Smooth muscle cell (in vitro differentiated cells): ENCODE results near the gene GPR65. TPM values are rescaled to one million over a fixed set of nuclear protein-coding genes. Genes with fewer than 3 reads are reported as not detected.

ENCODE experiments used
- DNase-seq: peaks from one replicate; lab custom pipeline; 2025; ENCODE audit not compliant: unreplicated experiment; lab: John Stamatoyannopoulos, UW
- H2AFZ ChIP-seq: fragments of 200-600 bp; sonication (generic); 2 replicates; pipeline ENCODE4 v1.6.0; 2016; ENCODE audit warnings: antibody characterized with exemption, low read depth, mild to moderate bottlenecking
- H3F3A ChIP-seq: fragments of 200-600 bp; sonication (generic); 2 replicates; pipeline ENCODE4 v1.6.0; 2017; ENCODE audit warnings: antibody characterized with exemption, low read depth
- H3K27ac ChIP-seq: fragments of 200-600 bp; sonication (generic); 2 replicates; pipeline ENCODE4 v1.5.1; 2016; ENCODE audit warnings: low read depth, mild to moderate bottlenecking
- H3K27me3 ChIP-seq: fragments of 200-600 bp; sonication (generic); 2 replicates; pipeline ENCODE4 v1.6.1; 2016; ENCODE audit warnings: low read depth, mild to moderate bottlenecking
- H3K36me3 ChIP-seq: fragments of 200-600 bp; sonication (generic); 2 replicates; pipeline ENCODE4 v1.5.1; 2016; ENCODE audit warnings: low read depth
- H3K4me1 ChIP-seq: fragments of 200-600 bp; sonication (generic); 2 replicates; pipeline ENCODE4 v1.5.1; 2016; ENCODE audit warnings: low read depth
- H3K4me2 ChIP-seq: fragments of 200-600 bp; sonication (generic); 2 replicates; pipeline ENCODE4 v1.6.0; 2016; ENCODE audit warnings: mild to moderate bottlenecking
- H3K4me3 ChIP-seq: fragments of 200-600 bp; sonication (generic); 2 replicates; pipeline ENCODE4 v1.5.1; 2016; ENCODE audit warnings: mild to moderate bottlenecking
- H3K79me2 ChIP-seq: fragments of 200-600 bp; sonication (generic); 2 replicates; pipeline ENCODE4 v1.6.0; 2016; ENCODE audit warnings: low read depth, mild to moderate bottlenecking
- H3K9ac ChIP-seq: fragments of 200-600 bp; sonication (generic); 2 replicates; pipeline ENCODE4 v1.6.0; 2016; ENCODE audit warnings: low read depth
- H3K9me3 ChIP-seq: fragments of 200-600 bp; sonication (generic); replicated peaks from 2 replicates; pipeline ENCODE4 v1.5.1; 2016; ENCODE audit warnings: low read depth
- H4K20me1 ChIP-seq: fragments of 200-600 bp; sonication (generic); 2 replicates; pipeline ENCODE4 v1.6.0; 2016; ENCODE audit warnings: low read depth
- CTCF ChIP-seq: fragments of 200-600 bp; sonication (generic); IDR thresholded peaks from 2 replicates; pipeline ENCODE4 v1.5.1; 2017; ENCODE audit warnings: borderline replicate concordance, mild to moderate bottlenecking, antibody characterized with exemption; ENCODE audit not compliant: insufficient read depth, poor library complexity, severe bottlenecking
- WGBS: methylation state at CpG from one replicate; pipeline ENCODE4 v1.1.7; 2016; ENCODE audit warnings: low lambda C conversion rate; 5-methylcytosine and 5-hydroxymethylcytosine counted together
- polyA plus RNA-seq: library from polyadenylated mRNA; unstranded; fragments of >200 nt; fragmentation: Nextera tagmentation; extraction: Ambion mirVana; gene quantifications from 2 replicates; pipeline ENCODE4 v1.2.1, GENCODE V29; 2016
- total RNA-seq: library from RNA; depleted of rRNA; stranded (reverse); fragments of >200 nt; gene quantifications from 2 replicates; pipeline ENCODE4 v1.2.3, GENCODE V29; 2014

The GPR65 gene
- total and polyA plus RNA-seq, 2 experiments from 2014 or later = 0.09 TPM; not detected in 1

GRCh38 chr14:87992718-87993628 lies 12.0 kb upstream of the GPR65 start, which contains the start of gene GALC:
TSS of gene GALC (minus strand) at chr14:87993182. CDS start at chr14:87993164, 18 bp downstream.
- Histone ChIP-seq H3K79me2 (no peaks in the 10 kb centered on the region), H3F3A (peaks cover 17% of the 10 kb centered on the region), H3K36me3 (no peaks in the 10 kb centered on the region), H3K9me3 (no peaks in the 10 kb centered on the region), H3K4me2 (peak within 1 kb of the TSS; percentile 89), H3K9ac (peak within 1 kb of the TSS; percentile 83), H3K4me3 (peak within 1 kb of the TSS; percentile 65), H4K20me1 (no peaks in the 10 kb centered on the region), H3K27me3 (no peaks in the 10 kb centered on the region), H3K27ac (peak within 1 kb of the TSS; percentile 87), H3K4me1 (peaks cover 22% of the 10 kb centered on the region), H2AFZ (peak within 1 kb of the TSS; percentile 83)
- WGBS = 5% methylated on average over 66 of the region's 83 CpGs
- peak; percentile 73 for DNase-seq
- TF ChIP-seq CTCF = no peak

GRCh38 chr14:87994974-87995373 lies 10.0 kb upstream of the GPR65 start:
- H3K4me3 ChIP-seq = no peak overlapping the region
- H3K27ac ChIP-seq = peak overlapping the region; percentile 87
- H3K27me3 ChIP-seq = no peaks in the 10 kb centered on the region
- whole genome bisulfite sequencing = 26% methylated on average over 6 of the region's 6 CpGs
- H3K9ac ChIP-seq = peak overlapping the region; percentile 67
- peaks cover 17% of the 10 kb centered on the region for H3F3A ChIP-seq
- DNase-seq = no peak
- H3K36me3 ChIP-seq = no peaks in the 10 kb centered on the region
- no peaks in the 10 kb centered on the region for H4K20me1 ChIP-seq
- peaks cover 22% of the 10 kb centered on the region for H3K4me1 ChIP-seq
- H2AFZ ChIP-seq = peak overlapping the region; percentile 4
- H3K79me2 ChIP-seq = no peaks in the 10 kb centered on the region
- TF ChIP-seq CTCF = no peak
- no peaks in the 10 kb centered on the region for H3K9me3 ChIP-seq
- H3K4me2 ChIP-seq = peak overlapping the region; percentile 89

- WGBS = 12% methylated on average over 6 of the region's 6 CpGs
- Histone ChIP-seq H3K4me2 (peak overlapping the region; percentile 89), H3K27ac (peak overlapping the region; percentile 87), H3K9me3 (no peaks in the 10 kb centered on the region), H3K27me3 (no peaks in the 10 kb centered on the region), H4K20me1 (no peaks in the 10 kb centered on the region), H3K9ac (peak overlapping the region; percentile 67), H3K79me2 (no peaks in the 10 kb centered on the region), H3K36me3 (no peaks in the 10 kb centered on the region), H3F3A (peaks cover 17% of the 10 kb centered on the region), H3K4me1 (peaks cover 22% of the 10 kb centered on the region), H3K4me3 (no peak overlapping the region), H2AFZ (peak overlapping the region; percentile 9)
- no peak for DNase-seq
- no peak for TF ChIP-seq CTCF
Observed at GRCh38 chr14:87995500-87996290, 9.2 kb upstream of the GPR65 start.
